ENCODE results near the gene ALG12.

DNA sequence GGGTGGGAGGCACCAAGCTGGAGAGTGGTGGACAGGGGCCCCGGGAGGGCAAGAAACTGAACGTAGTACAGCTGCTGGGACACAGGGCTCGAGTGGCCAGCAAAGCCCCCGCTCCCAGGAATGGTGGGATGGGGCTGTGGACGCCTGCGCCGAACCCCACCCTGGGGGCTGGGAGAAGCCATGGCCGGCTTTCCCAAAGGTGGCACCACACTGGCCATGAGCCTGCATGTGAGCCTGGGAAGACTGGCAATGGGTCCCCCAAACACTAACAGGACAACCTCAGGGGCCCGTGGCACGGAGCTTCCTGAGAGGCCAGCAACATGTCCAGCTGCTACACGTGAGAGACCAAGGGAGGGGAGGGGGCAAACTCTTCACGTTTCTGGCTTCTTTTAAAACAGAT, 4.0 kb downstream of the ALG12 start:
- TF ChIP-seq, protein P1, sequence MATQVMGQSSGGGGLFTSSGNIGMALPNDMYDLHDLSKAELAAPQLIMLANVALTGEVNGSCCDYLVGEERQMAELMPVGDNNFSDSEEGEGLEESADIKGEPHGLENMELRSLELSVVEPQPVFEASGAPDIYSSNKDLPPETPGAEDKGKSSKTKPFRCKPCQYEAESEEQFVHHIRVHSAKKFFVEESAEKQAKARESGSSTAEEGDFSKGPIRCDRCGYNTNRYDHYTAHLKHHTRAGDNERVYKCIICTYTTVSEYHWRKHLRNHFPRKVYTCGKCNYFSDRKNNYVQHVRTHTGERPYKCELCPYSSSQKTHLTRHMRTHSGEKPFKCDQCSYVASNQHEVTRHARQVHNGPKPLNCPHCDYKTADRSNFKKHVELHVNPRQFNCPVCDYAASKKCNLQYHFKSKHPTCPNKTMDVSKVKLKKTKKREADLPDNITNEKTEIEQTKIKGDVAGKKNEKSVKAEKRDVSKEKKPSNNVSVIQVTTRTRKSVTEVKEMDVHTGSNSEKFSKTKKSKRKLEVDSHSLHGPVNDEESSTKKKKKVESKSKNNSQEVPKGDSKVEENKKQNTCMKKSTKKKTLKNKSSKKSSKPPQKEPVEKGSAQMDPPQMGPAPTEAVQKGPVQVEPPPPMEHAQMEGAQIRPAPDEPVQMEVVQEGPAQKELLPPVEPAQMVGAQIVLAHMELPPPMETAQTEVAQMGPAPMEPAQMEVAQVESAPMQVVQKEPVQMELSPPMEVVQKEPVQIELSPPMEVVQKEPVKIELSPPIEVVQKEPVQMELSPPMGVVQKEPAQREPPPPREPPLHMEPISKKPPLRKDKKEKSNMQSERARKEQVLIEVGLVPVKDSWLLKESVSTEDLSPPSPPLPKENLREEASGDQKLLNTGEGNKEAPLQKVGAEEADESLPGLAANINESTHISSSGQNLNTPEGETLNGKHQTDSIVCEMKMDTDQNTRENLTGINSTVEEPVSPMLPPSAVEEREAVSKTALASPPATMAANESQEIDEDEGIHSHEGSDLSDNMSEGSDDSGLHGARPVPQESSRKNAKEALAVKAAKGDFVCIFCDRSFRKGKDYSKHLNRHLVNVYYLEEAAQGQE (IDR thresholded peaks at IDR 0.05; ENCODE audit: borderline replicate concordance) = no peak
- TF ChIP-seq, protein P2, sequence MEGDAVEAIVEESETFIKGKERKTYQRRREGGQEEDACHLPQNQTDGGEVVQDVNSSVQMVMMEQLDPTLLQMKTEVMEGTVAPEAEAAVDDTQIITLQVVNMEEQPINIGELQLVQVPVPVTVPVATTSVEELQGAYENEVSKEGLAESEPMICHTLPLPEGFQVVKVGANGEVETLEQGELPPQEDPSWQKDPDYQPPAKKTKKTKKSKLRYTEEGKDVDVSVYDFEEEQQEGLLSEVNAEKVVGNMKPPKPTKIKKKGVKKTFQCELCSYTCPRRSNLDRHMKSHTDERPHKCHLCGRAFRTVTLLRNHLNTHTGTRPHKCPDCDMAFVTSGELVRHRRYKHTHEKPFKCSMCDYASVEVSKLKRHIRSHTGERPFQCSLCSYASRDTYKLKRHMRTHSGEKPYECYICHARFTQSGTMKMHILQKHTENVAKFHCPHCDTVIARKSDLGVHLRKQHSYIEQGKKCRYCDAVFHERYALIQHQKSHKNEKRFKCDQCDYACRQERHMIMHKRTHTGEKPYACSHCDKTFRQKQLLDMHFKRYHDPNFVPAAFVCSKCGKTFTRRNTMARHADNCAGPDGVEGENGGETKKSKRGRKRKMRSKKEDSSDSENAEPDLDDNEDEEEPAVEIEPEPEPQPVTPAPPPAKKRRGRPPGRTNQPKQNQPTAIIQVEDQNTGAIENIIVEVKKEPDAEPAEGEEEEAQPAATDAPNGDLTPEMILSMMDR (IDR thresholded peaks at IDR 0.05; ENCODE audit: poor library complexity, severe bottlenecking) = no peak
- TF ChIP-seq RAD21 (conservative IDR thresholded peaks at IDR 0.05) (no peak), POLR2AphosphoS5 (IDR thresholded peaks at IDR 0.05) (no peak), MXI1 (conservative IDR thresholded peaks at IDR 0.05; ENCODE audit: poor library complexity, severe bottlenecking) (no peak), EZH2 (IDR thresholded peaks at IDR 0.05; ENCODE audit: borderline replicate concordance, insufficient read depth, low read length, poor library complexity, severe bottlenecking) (no peak)

Measured in neural cell (in vitro differentiated cells).